SU-DHL-6 (cell line): Measurements from ENCODE around the gene SCML1.

ENCODE experiments used
- EZH2phosphoT487 ChIP-seq: fragments of 200-600 bp; sonication (generic), shearing (Covaris generic); conservative IDR thresholded peaks from 2 replicates; pipeline ENCODE4 v1.6.1; 2018; ENCODE audit warnings: mild to moderate bottlenecking, antibody characterized with exemption, low read length, moderate library complexity, mixed read lengths
- TF ChIP-seq, protein P1 (sequence below): fragments of 200-600 bp; sonication (generic); IDR thresholded peaks from one replicate; pipeline ENCODE4 v1.5.1; 2017; ENCODE audit warnings: antibody characterized with exemption, mild to moderate bottlenecking, low read length, moderate library complexity; ENCODE audit not compliant: insufficient read depth, poor library complexity, severe bottlenecking

DNA sequence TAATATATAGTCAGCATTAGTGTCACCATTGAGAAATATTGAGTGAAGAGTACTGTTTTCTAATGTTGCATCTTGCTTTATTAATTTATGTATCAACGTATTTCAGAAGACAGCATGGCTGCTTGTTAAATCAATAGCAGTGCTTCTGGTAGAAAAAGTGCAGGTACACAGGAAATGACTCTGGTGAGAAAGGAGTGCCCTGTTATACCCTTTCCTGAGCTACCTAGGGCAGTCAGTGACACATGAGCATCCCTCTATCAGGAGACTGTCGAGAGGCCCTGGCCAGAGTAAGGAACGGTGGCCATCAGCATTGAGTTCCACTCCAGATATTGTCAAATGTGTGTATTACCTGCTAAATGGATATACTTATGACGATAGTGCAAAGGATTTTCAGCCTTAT, 42.1 kb downstream of the SCML1 start:
- TF ChIP-seq, protein P1, sequence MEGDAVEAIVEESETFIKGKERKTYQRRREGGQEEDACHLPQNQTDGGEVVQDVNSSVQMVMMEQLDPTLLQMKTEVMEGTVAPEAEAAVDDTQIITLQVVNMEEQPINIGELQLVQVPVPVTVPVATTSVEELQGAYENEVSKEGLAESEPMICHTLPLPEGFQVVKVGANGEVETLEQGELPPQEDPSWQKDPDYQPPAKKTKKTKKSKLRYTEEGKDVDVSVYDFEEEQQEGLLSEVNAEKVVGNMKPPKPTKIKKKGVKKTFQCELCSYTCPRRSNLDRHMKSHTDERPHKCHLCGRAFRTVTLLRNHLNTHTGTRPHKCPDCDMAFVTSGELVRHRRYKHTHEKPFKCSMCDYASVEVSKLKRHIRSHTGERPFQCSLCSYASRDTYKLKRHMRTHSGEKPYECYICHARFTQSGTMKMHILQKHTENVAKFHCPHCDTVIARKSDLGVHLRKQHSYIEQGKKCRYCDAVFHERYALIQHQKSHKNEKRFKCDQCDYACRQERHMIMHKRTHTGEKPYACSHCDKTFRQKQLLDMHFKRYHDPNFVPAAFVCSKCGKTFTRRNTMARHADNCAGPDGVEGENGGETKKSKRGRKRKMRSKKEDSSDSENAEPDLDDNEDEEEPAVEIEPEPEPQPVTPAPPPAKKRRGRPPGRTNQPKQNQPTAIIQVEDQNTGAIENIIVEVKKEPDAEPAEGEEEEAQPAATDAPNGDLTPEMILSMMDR, result no peak
- TF ChIP-seq EZH2phosphoT487, result no peak
